HG02678 (cell line): Measurements from ENCODE around the gene MED9.

Source experiments
- ATAC-seq: cut with Tn5 transposase; IDR thresholded peaks from one replicate; pipeline ENCODE4 v1.9.1; 2021; ENCODE audit warnings: mild to moderate bottlenecking, moderate library complexity; ENCODE audit not compliant: unreplicated experiment

Gene MED9

GRCh38 chr17:17533901-17534441 lies 57.2 kb downstream of the MED9 start:
- ATAC-seq, result no peak

GRCh38 chr17:17535957-17536356 lies 59.2 kb downstream of the MED9 start:
- ATAC-seq, result no peak

- ATAC-seq, result no peak
Measured at GRCh38 chr17:17536702-17537101, 59.9 kb downstream of the MED9 start.

GRCh38 chr17:17537311-17538099 lies 60.7 kb downstream of the MED9 start:
- no peak for ATAC-seq

- ATAC-seq, result no peak
Measured at GRCh38 chr17:17538417-17539391, 61.9 kb downstream of the MED9 start.

- ATAC-seq, result no peak
Measured at GRCh38 chr17:17539591-17539990, 62.8 kb downstream of the MED9 start.

- no peak for ATAC-seq
Measured at GRCh38 chr17:17540278-17540906, 63.6 kb downstream of the MED9 start.

DNA sequence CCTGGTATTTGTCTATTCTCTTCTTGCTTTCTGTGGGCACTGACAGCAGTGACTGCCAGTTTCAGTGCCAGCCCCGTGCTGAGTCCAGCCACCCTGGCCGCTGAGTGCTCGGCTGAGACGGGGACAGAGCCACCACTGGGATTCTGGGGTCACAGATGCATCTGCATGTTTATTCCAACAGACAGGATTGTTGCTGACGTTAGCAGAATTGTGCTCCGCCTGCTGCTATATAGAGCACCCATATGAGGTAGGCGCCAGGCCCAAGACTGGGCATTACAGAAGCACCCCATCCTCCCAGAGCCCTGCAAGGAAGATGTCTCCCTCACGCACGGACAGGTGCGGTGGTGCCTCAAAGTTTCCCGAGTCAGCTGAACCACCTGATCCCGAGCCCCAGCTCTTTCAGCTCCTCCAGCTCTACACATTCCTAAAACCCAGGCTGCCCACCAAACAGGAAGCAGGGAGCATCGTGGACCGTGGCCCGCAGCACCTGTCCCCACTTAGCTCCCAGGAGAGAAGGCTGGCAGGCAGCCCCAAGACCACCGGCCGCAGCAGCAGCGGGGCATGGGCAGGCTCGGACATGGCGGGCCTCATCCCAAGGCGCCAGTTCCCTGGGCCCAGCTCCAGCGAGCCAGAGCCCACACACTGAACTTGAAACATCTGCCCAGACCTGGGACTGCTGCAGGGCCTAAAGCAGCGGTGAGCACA lies 64.3 kb downstream of the MED9 start:
- no peak for ATAC-seq

GRCh38 chr17:17541640-17542001 lies 64.8 kb downstream of the MED9 start:
- no peak for ATAC-seq
